Measurements from ENCODE around the gene SDK2. TPM values are rescaled to one million over a fixed set of nuclear protein-coding genes. Genes with fewer than 3 reads are reported as not detected.
"Not testable (repeated sequence)": the region's sequence is repeated elsewhere in the genome, so short reads cannot be mapped to it uniquely, and the experiment has no call there.

SDK2 gene
- polyA plus RNA-seq, 2 of the 4 experiments (the other 2 are of a cell fraction) = 0.36 to 0.57 TPM

DNA sequence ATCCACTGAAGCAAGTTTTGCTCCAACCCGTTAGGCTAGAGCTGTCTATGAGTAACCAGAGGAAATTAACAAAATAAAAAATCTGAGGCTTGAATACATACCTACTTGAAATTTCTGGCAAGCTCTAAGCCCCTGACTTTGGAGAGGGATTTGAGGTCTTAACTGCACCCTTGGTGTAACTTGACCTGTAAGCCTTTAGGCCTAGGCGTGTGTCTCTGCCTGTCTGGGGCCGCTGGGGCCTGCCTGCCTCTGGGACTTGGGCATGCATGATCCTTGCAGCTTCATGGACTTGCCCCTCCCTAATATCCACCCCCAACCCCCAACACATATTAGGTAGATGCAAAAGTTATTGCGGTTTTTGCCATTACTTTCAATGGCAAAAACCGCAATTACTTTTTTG lies 328.8 kb downstream of the SDK2 start:
- WGBS (ENCODE audit: missing lambda C conversion rate) = 57% methylated on average over 5 of the region's 5 CpGs
- DNase-seq (ENCODE audit: low read depth in 1 of 2, low spot score in 1 of 2) (no peak), FAIRE-seq (no peak), ATAC-seq (no peak)
- peaks cover 10% of the 10 kb centered on the region for H3K4me1 ChIP-seq
- H3K4me2 ChIP-seq = no peak overlapping the region
- H3K9me3 ChIP-seq = no peaks in the 10 kb centered on the region
- H3K27ac ChIP-seq = no peak overlapping the region
- ChIA-PET CTCF (interaction anchor here (1.2 to 29.0 kb wide), 5 partner anchors 10 to 60 kb away, joined by 3 to 385 read pairs (median 14); no protein-coding TSS in a partner anchor), POLR2A (no interaction called here)
- no peak for TF ChIP-seq POLR2A (IDR thresholded peaks at IDR 0.05; ENCODE audit: low read length)
- no peak for TF ChIP-seq HOXB5 (CRISPR knock-in tag; IDR thresholded peaks at IDR 0.05)
- no peak for TF ChIP-seq TP53 (CRISPR knock-in tag; IDR thresholded peaks at IDR 0.05)
- no peak for TF ChIP-seq GATA3 (IDR thresholded peaks at IDR 0.05; ENCODE audit: borderline replicate concordance)
- TF ChIP-seq NPAS2 (CRISPR knock-in tag; IDR thresholded peaks at IDR 0.05; ENCODE audit: borderline replicate concordance) = no peak
- TF ChIP-seq RFX5 (IDR thresholded peaks at IDR 0.05) = no peak
- no peak for TF ChIP-seq HOXB13 (CRISPR knock-in tag; IDR thresholded peaks at IDR 0.05; ENCODE audit: low read depth)
- TF ChIP-seq FOSB (CRISPR knock-in tag; IDR thresholded peaks at IDR 0.05) = no peak
- no peak for TF ChIP-seq MYC (IDR thresholded peaks at IDR 0.05; ENCODE audit: borderline replicate concordance, low read length)
- TF ChIP-seq, protein P1, sequence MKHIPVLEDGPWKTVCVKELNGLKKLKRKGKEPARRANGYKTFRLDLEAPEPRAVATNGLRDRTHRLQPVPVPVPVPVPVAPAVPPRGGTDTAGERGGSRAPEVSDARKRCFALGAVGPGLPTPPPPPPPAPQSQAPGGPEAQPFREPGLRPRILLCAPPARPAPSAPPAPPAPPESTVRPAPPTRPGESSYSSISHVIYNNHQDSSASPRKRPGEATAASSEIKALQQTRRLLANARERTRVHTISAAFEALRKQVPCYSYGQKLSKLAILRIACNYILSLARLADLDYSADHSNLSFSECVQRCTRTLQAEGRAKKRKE (CRISPR knock-in tag; IDR thresholded peaks at IDR 0.05; ENCODE audit: low read depth) = no peak
- TF ChIP-seq JUN (IDR thresholded peaks at IDR 0.05) = no peak
- TF ChIP-seq MAFK (IDR thresholded peaks at IDR 0.05; ENCODE audit: partially characterized antibody) = no peak
- TF ChIP-seq SREBF2 (IDR thresholded peaks at IDR 0.05) = no peak
- TF ChIP-seq, protein P2, sequence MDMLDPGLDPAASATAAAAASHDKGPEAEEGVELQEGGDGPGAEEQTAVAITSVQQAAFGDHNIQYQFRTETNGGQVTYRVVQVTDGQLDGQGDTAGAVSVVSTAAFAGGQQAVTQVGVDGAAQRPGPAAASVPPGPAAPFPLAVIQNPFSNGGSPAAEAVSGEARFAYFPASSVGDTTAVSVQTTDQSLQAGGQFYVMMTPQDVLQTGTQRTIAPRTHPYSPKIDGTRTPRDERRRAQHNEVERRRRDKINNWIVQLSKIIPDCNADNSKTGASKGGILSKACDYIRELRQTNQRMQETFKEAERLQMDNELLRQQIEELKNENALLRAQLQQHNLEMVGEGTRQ (IDR thresholded peaks at IDR 0.05) = no peak
- H3K4me3 ChIP-seq = no peak overlapping the region

DNA sequence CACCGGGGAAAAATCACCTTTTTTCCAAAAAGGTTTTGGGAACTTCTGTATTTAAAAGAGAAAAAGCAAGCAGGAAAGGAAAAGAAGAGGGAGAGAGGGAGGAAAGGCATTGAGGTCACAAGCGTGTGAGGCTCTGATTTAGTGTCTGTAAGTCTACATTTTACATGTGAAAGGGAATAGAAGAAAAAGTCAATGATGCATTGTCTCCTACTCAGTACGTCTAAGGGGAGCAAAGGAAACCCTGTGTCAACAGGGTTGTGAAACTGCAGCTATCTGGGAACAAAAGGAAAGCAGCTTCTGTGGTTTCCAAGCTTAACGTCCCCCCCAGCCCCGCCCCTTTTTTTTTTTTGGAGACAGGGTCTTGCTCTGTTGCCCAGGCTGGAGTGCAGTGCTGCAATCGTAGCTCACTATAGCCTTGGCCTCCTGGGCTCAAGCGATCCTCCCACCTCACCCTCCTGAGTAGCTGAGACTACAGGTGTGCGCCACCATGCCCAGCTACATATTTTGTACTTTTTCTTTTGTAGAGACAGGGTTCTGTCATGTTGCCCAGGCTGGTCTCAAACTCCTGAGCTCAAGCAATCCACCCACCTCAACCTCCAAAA lies 330.6 kb downstream of the SDK2 start:
- Histone ChIP-seq H3K4me3 (no peak overlapping the region), H3K4me1 (peaks cover 22% of the 10 kb centered on the region), H3K27ac (no peak overlapping the region), H3K4me2 (no peak overlapping the region), H3K9me3 (no peaks in the 10 kb centered on the region)
- TF ChIP-seq CBX8 (IDR thresholded peaks at IDR 0.05) (no peak), HOXB13 (CRISPR knock-in tag; IDR thresholded peaks at IDR 0.05; ENCODE audit: low read depth) (no peak), ZFP36 (IDR thresholded peaks at IDR 0.05; ENCODE audit: borderline replicate concordance, partially characterized antibody) (no peak), RFX5 (IDR thresholded peaks at IDR 0.05) (no peak), CHD4 (IDR thresholded peaks at IDR 0.05; ENCODE audit: borderline replicate concordance) (no peak), TFCP2L1 (CRISPR knock-in tag; IDR thresholded peaks at IDR 0.05) (no peak), POLR2A (IDR thresholded peaks at IDR 0.05; ENCODE audit: low read length) (no peak), RNF2 (IDR thresholded peaks at IDR 0.05; ENCODE audit: borderline replicate concordance, low read depth) (no peak), JUN (IDR thresholded peaks at IDR 0.05) (no peak), NR3C1 (IDR thresholded peaks at IDR 0.05) (no peak), CHD2 (IDR thresholded peaks at IDR 0.05; ENCODE audit: low read length, partially characterized antibody) (no peak), NFE2L2 (conservative IDR thresholded peaks at IDR 0.05; ENCODE audit: low read length) (no peak), PHF8 (IDR thresholded peaks at IDR 0.05; ENCODE audit: borderline replicate concordance, low read depth) (no peak), KDM1A (IDR thresholded peaks at IDR 0.05; ENCODE audit: low read depth) (no peak)
- TF ChIP-seq, protein P3, sequence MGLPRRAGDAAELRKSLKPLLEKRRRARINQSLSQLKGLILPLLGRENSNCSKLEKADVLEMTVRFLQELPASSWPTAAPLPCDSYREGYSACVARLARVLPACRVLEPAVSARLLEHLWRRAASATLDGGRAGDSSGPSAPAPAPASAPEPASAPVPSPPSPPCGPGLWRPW (IDR thresholded peaks at IDR 0.05) = no peak
- TF ChIP-seq, protein P4, sequence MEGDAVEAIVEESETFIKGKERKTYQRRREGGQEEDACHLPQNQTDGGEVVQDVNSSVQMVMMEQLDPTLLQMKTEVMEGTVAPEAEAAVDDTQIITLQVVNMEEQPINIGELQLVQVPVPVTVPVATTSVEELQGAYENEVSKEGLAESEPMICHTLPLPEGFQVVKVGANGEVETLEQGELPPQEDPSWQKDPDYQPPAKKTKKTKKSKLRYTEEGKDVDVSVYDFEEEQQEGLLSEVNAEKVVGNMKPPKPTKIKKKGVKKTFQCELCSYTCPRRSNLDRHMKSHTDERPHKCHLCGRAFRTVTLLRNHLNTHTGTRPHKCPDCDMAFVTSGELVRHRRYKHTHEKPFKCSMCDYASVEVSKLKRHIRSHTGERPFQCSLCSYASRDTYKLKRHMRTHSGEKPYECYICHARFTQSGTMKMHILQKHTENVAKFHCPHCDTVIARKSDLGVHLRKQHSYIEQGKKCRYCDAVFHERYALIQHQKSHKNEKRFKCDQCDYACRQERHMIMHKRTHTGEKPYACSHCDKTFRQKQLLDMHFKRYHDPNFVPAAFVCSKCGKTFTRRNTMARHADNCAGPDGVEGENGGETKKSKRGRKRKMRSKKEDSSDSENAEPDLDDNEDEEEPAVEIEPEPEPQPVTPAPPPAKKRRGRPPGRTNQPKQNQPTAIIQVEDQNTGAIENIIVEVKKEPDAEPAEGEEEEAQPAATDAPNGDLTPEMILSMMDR (IDR thresholded peaks at IDR 0.05) = no peak
- TF ChIP-seq, protein P5, sequence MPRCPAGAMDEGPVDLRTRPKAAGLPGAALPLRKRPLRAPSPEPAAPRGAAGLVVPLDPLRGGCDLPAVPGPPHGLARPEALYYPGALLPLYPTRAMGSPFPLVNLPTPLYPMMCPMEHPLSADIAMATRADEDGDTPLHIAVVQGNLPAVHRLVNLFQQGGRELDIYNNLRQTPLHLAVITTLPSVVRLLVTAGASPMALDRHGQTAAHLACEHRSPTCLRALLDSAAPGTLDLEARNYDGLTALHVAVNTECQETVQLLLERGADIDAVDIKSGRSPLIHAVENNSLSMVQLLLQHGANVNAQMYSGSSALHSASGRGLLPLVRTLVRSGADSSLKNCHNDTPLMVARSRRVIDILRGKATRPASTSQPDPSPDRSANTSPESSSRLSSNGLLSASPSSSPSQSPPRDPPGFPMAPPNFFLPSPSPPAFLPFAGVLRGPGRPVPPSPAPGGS (IDR thresholded peaks at IDR 0.05) = no peak
- ChIA-PET POLR2A (no interaction called here), CTCF (interaction anchor here (2.4 to 29.0 kb wide), 4 partner anchors 9 to 58 kb away, joined by 9 to 385 read pairs (median 71); no protein-coding TSS in a partner anchor)
- DNase-seq (ENCODE audit: low read depth in 1 of 2, low spot score in 1 of 2) (no peak), FAIRE-seq (no peak), ATAC-seq (no peak)
- WGBS (ENCODE audit: missing lambda C conversion rate) = 81% methylated on average over 8 of the region's 8 CpGs

DNA sequence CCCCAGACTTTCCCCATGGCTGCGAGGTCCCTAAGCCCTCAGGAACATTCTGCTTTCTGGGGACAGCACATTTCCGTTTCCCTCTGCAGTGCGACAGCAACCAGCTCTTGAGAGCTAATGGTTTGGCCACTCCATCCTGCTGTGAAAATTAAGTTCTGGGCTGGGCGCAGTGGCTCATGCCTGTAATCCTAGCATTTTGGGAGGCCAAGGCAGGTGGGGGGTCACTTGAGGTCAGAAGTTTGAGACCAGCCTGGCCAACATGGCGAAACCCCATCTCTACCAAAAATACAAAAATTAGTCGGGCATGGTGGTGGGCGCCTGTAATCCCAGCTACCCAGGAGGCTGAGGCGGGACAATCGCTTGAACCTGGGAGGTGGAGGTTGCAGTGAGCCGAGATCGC lies 331.4 kb downstream of the SDK2 start:
- CTCF ChIA-PET = interaction anchor here (0.9 to 29.0 kb wide), 7 partner anchors 10 to 58 kb away, joined by 3 to 385 read pairs (median 14); no protein-coding TSS in a partner anchor
- H3K27ac ChIP-seq = peak overlapping the region; percentile 94 to 96
- H3K4me1 ChIP-seq = peaks cover 27% of the 10 kb centered on the region
- peak overlapping the region; percentile 88 for H3K4me2 ChIP-seq
- not testable (repeated sequence) for ATAC-seq; H3K9me3 ChIP-seq; H3K4me3 ChIP-seq; DNase-seq (ENCODE audit: low read depth in 1 of 2, low spot score in 1 of 2); FAIRE-seq
- POLR2A ChIA-PET = interaction anchor here (0.7 to 3.2 kb wide), 3 partner anchors 26 to 57 kb away, joined by 5 to 14 read pairs (median 5); no protein-coding TSS in a partner anchor
- WGBS (ENCODE audit: missing lambda C conversion rate) = 84% methylated on average over 11 of the region's 11 CpGs

Measured in A549 (cell line).